ENCODE data around the gene INTS13. TPM values are rescaled to one million over a fixed set of nuclear protein-coding genes. Genes with fewer than 3 reads are reported as not detected.
"Not testable (repeated sequence)": the region's sequence is repeated elsewhere in the genome, so short reads cannot be mapped to it uniquely, and the experiment has no call there.

The INTS13 gene
- total and polyA plus RNA-seq, 2 donors (not counting 3 experiments of a cell fraction or from before 2014, with no cell fraction given) = 8.7 to 35.9 TPM

DNA sequence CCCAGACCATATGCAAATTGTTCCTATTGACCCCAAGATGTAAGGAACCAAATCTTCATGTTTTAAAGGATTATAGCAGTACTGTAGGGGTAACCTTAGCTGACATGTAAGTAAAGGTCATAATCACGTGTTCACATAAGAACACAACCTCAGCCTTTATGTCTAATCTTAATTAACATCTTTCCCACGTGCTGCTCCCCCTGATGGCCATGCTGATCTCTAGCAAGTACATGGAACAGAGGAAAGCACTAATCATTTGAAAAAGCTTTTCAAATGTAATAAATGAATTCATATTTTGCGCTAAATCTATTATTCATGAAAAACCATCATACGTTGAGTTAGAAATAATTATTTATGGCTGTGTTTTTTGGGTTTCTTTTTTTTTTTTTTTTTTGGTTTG is 74.3 kb downstream of the INTS13 start:
- Histone ChIP-seq H3K4me1 (ENCODE audit: control insufficient read depth, extremely low read depth, insufficient read depth, low read length) (peaks cover 4% of the 10 kb centered on the region), H3K27me3 (ENCODE audit: control insufficient read depth in 2 of 2, insufficient read depth in 2 of 2, low read length in 2 of 2) (no peaks in the 10 kb centered on the region), H3K9ac (replicated peaks; ENCODE audit: extremely low read depth, insufficient read depth, low read length) (no peak overlapping the region), H4K20me1 (replicated peaks; ENCODE audit: control insufficient read depth, extremely low read depth, insufficient read depth, low read length) (no peaks in the 10 kb centered on the region), H2AFZ (ENCODE audit: low read depth, low read length) (no peak overlapping the region), H3K9me3 (replicated peaks; ENCODE audit: control insufficient read depth, insufficient read depth, low read length) (no peaks in the 10 kb centered on the region), H3K4me3 (replicated peaks in 1 of 3; ENCODE audit: insufficient read depth in 1 of 3, low read depth in 1 of 3, low read length in 3 of 3) (no peak overlapping the region), H3K9me1 (replicated peaks; ENCODE audit: control insufficient read depth, extremely low read depth, insufficient read depth, low read length) (peaks cover 2% of the 10 kb centered on the region), H3K27ac (ENCODE audit: insufficient read depth, low read depth, low read length) (no peak overlapping the region), H3K4me2 (ENCODE audit: insufficient read depth, low read length) (no peak overlapping the region), H3K36me3 (ENCODE audit: control insufficient read depth in 2 of 2, extremely low read depth in 1 of 2, insufficient read depth in 2 of 2, low read length in 2 of 2) (no peaks in the 10 kb centered on the region), H3K79me2 (ENCODE audit: control insufficient read depth, insufficient read depth, low read length) (no peaks in the 10 kb centered on the region)
- DNase-seq (ENCODE audit: low read depth, low spot score) (peak; percentile 40), FAIRE-seq (peak; percentile 90)
- POLR2A ChIA-PET = no interaction called here
- intact Hi-C loops (cut with micrococcal nuclease) = no loop called here
- CTCF ChIA-PET = interaction anchor here (0.9 to 1.7 kb wide), 9 partner anchors 8 to 727 kb away, joined by 3 to 9 read pairs (median 5); partner anchors contain the start of gene ITPR2
- BruUV-seq (replicated peaks) = no TSS peak
- TF ChIP-seq GATA2 (IDR thresholded peaks at IDR 0.05; ENCODE audit: insufficient read depth, insufficient read length, low read depth, low read length) (peak; percentile 36), FOS (IDR thresholded peaks at IDR 0.05; ENCODE audit: borderline replicate concordance, insufficient read depth, low read length) (no peak)
- TF ChIP-seq, protein P1, sequence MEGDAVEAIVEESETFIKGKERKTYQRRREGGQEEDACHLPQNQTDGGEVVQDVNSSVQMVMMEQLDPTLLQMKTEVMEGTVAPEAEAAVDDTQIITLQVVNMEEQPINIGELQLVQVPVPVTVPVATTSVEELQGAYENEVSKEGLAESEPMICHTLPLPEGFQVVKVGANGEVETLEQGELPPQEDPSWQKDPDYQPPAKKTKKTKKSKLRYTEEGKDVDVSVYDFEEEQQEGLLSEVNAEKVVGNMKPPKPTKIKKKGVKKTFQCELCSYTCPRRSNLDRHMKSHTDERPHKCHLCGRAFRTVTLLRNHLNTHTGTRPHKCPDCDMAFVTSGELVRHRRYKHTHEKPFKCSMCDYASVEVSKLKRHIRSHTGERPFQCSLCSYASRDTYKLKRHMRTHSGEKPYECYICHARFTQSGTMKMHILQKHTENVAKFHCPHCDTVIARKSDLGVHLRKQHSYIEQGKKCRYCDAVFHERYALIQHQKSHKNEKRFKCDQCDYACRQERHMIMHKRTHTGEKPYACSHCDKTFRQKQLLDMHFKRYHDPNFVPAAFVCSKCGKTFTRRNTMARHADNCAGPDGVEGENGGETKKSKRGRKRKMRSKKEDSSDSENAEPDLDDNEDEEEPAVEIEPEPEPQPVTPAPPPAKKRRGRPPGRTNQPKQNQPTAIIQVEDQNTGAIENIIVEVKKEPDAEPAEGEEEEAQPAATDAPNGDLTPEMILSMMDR (IDR thresholded peaks at IDR 0.05; ENCODE audit: extremely low read depth in 1 of 2, insufficient read depth in 1 of 2, low read depth in 1 of 2, low read length in 2 of 2) = peak; percentile 21 to 29
- TF ChIP-seq, protein P2, sequence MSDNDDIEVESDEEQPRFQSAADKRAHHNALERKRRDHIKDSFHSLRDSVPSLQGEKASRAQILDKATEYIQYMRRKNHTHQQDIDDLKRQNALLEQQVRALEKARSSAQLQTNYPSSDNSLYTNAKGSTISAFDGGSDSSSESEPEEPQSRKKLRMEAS (IDR thresholded peaks at IDR 0.05; ENCODE audit: insufficient read depth, insufficient read length) = peak; percentile 23
- dilution Hi-C loops (cut with MboI; ENCODE audit: extremely low pct_ligation_motif_present, low sequenced_read_pairs) = no loop called here

DNA sequence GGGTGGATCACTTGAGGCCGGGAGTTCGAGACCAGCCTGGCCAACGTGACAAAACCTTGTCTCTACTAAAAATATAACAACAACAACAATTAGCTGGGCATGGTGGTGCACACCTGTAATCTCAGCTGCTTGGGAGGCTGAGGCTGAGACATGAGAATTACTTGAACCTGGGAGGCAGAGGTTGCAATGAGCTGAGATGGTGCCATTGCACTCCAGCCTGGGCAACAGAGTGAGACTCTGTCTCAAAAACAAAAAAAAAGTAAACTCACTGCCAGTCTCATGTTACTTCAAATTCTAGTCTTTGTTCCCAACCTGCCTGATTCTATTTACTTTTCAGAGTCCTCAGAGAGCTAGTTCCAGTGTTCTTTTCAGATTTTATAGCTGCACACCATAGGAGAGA is 75.0 kb downstream of the INTS13 start:
- H3K9ac ChIP-seq (replicated peaks; ENCODE audit: extremely low read depth, insufficient read depth, low read length); BruUV-seq (replicated peaks); H3K9me3 ChIP-seq (replicated peaks; ENCODE audit: control insufficient read depth, insufficient read depth, low read length); H3K9me1 ChIP-seq (replicated peaks; ENCODE audit: control insufficient read depth, extremely low read depth, insufficient read depth, low read length); H2AFZ ChIP-seq (ENCODE audit: low read depth, low read length); POLR2A ChIA-PET; H3K27me3 ChIP-seq (ENCODE audit: control insufficient read depth in 2 of 2, insufficient read depth in 2 of 2, low read length in 2 of 2); H3K79me2 ChIP-seq (ENCODE audit: control insufficient read depth, insufficient read depth, low read length); H3K4me3 ChIP-seq (replicated peaks in 1 of 3; ENCODE audit: insufficient read depth in 1 of 3, low read depth in 1 of 3, low read length in 3 of 3); H3K4me2 ChIP-seq (ENCODE audit: insufficient read depth, low read length); H3K27ac ChIP-seq (ENCODE audit: insufficient read depth, low read depth, low read length); H3K4me1 ChIP-seq (ENCODE audit: control insufficient read depth, extremely low read depth, insufficient read depth, low read length); FAIRE-seq; DNase-seq (ENCODE audit: low read depth, low spot score); H3K36me3 ChIP-seq (ENCODE audit: control insufficient read depth in 2 of 2, extremely low read depth in 1 of 2, insufficient read depth in 2 of 2, low read length in 2 of 2); intact Hi-C loops (cut with micrococcal nuclease); dilution Hi-C loops (cut with MboI; ENCODE audit: extremely low pct_ligation_motif_present, low sequenced_read_pairs); H4K20me1 ChIP-seq (replicated peaks; ENCODE audit: control insufficient read depth, extremely low read depth, insufficient read depth, low read length): not testable (repeated sequence)
- CTCF ChIA-PET = interaction anchor here (1.2 to 1.7 kb wide), 5 partner anchors 8 to 233 kb away, joined by 3 to 9 read pairs (median 5); partner anchors contain the start of gene ITPR2

All from endothelial cell of umbilical vein (primary cell).